ENCODE data around the gene IDE. TPM values are rescaled to one million over a fixed set of nuclear protein-coding genes. Genes with fewer than 3 reads are reported as not detected.
"Not testable (repeated sequence)": the region's sequence is repeated elsewhere in the genome, so short reads cannot be mapped to it uniquely, and the experiment has no call there.

IDE gene
- total RNA-seq, 2 experiments from 2014 or later, result 30.1 to 33.2 TPM

- TF ChIP-seq CTCF (IDR thresholded peaks at IDR 0.05), result no peak
- no peak overlapping the region for H3K4me3 Mint-ChIP-seq
- no peaks in the 10 kb centered on the region for H3K9me3 Mint-ChIP-seq
- ATAC-seq, result no peak
- H3K36me3 Mint-ChIP-seq (ENCODE audit: low read depth), result peaks cover 19% of the 10 kb centered on the region
- H3K4me1 Mint-ChIP-seq (ENCODE audit: low read depth), result no peaks in the 10 kb centered on the region
- CTCF ChIA-PET, result no interaction called here
- H3K27ac Mint-ChIP-seq, result no peak overlapping the region
- no peaks in the 10 kb centered on the region for H3K27me3 Mint-ChIP-seq
- POLR2A ChIA-PET, result interaction anchor here (0.6 kb wide), 1 partner anchor 418 kb away, joined by 3 read pairs; no protein-coding TSS in a partner anchor
- intact Hi-C loops (cut with micrococcal nuclease), result no loop called here
- no peak for DNase-seq
These were observed 98.5 kb downstream of the IDE start for GRCh38 chr10:92475357-92475868.

- CTCF ChIA-PET, result no interaction called here
- peaks cover 12% of the 10 kb centered on the region for H3K36me3 Mint-ChIP-seq (ENCODE audit: low read depth)
- H3K9me3 Mint-ChIP-seq, result no peaks in the 10 kb centered on the region
- intact Hi-C loops (cut with micrococcal nuclease), result no loop called here
- no peaks in the 10 kb centered on the region for H3K4me1 Mint-ChIP-seq (ENCODE audit: low read depth)
- ATAC-seq, result no peak
- DNase-seq, result no peak
- no peak for TF ChIP-seq CTCF (IDR thresholded peaks at IDR 0.05)
- POLR2A ChIA-PET, result no interaction called here
- no peak overlapping the region for H3K27ac Mint-ChIP-seq
- H3K4me3 Mint-ChIP-seq, result no peak overlapping the region
- H3K27me3 Mint-ChIP-seq, result no peaks in the 10 kb centered on the region
These were observed 103.9 kb downstream of the IDE start for GRCh38 chr10:92470026-92470425.

- Mint-ChIP-seq H3K27me3 (no peaks in the 10 kb centered on the region), H3K4me3 (no peak overlapping the region), H3K4me1 (ENCODE audit: low read depth) (no peaks in the 10 kb centered on the region), H3K9me3 (no peaks in the 10 kb centered on the region), H3K27ac (no peak overlapping the region), H3K36me3 (ENCODE audit: low read depth) (peaks cover 22% of the 10 kb centered on the region)
- no peak for TF ChIP-seq CTCF (IDR thresholded peaks at IDR 0.05)
- intact Hi-C loops (cut with micrococcal nuclease), result no loop called here
- POLR2A ChIA-PET, result interaction anchor here (1.5 kb wide), 1 partner anchor 19 kb away, joined by 4 read pairs; no protein-coding TSS in a partner anchor
- DNase-seq (no peak), ATAC-seq (no peak)
- CTCF ChIA-PET, result interaction anchor here (0.6 to 1.1 kb wide), 3 partner anchors 8 to 53 kb away, joined by 3 read pairs; no protein-coding TSS in a partner anchor
These were observed 109.5 kb downstream of the IDE start for GRCh38 chr10:92464364-92464763.

GRCh38 chr10:92463582-92463981 lies 110.3 kb downstream of the IDE start:
- Mint-ChIP-seq H3K27ac (no peak overlapping the region), H3K4me3 (no peak overlapping the region), H3K9me3 (no peaks in the 10 kb centered on the region), H3K4me1 (ENCODE audit: low read depth) (no peaks in the 10 kb centered on the region), H3K27me3 (no peaks in the 10 kb centered on the region), H3K36me3 (ENCODE audit: low read depth) (peaks cover 22% of the 10 kb centered on the region)
- DNase-seq, result no peak
- CTCF ChIA-PET, result interaction anchor here (1.1 kb wide), 1 partner anchor 54 kb away, joined by 3 read pairs; no protein-coding TSS in a partner anchor
- intact Hi-C loops (cut with micrococcal nuclease), result no loop called here
- TF ChIP-seq CTCF (IDR thresholded peaks at IDR 0.05), result no peak
- POLR2A ChIA-PET, result interaction anchor here (1.5 kb wide), 1 partner anchor 20 kb away, joined by 4 read pairs; no protein-coding TSS in a partner anchor
- no peak for ATAC-seq

GRCh38 chr10:92454955-92455354 lies 118.9 kb downstream of the IDE start:
- H3K27me3 Mint-ChIP-seq; POLR2A ChIA-PET; ATAC-seq; H3K9me3 Mint-ChIP-seq; H3K4me1 Mint-ChIP-seq (ENCODE audit: low read depth); intact Hi-C loops (cut with micrococcal nuclease); H3K4me3 Mint-ChIP-seq; H3K27ac Mint-ChIP-seq; DNase-seq: not testable (repeated sequence)
- CTCF ChIA-PET, result interaction anchor here (1.1 kb wide), 1 partner anchor 13 kb away, joined by 3 read pairs; no protein-coding TSS in a partner anchor
- peaks cover 14% of the 10 kb centered on the region for H3K36me3 Mint-ChIP-seq (ENCODE audit: low read depth)

Data from activated CD8-positive, alpha-beta T cell treated with anti-CD3 and anti-CD28 coated beads for 36 hours (primary cell).